ENCODE measurements around the gene CREM. TPM values are rescaled to one million over a fixed set of nuclear protein-coding genes. Genes with fewer than 3 reads are reported as not detected.

Gene CREM
- total and polyA plus RNA-seq, 2 experiments from 2014 or later = 40.9 to 43.8 TPM

DNA sequence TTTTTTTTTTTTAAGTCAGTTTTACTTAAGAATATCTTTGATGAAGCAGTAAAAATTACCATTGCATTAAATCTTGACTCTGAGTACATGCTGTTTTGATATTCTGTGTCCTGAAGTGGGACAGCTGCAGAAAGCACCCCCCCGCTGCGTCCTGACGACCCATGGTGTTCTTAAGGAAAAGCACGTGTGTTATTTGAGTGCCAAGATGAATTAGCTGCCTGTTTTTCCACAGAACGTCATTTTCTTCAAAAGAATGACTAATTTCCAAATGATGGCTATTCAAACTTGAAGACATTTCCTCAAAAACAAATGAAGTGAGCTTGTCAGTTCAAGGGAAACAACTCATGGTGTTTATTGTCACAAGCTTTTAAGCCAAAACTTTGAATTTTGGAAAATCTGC is 45.9 kb downstream of the CREM start:
- peaks cover 9% of the 10 kb centered on the region; the same call in 2 of the 3 replicates for H3K9me3 Mint-ChIP-seq

More for the DNA sequence above, 45.9 kb downstream of the CREM start:
- no peak for DNase-seq (ENCODE audit: low spot score)
- H3K27ac ChIP-seq (ENCODE audit: low read depth) = no peak overlapping the region
- no peak overlapping the region for H3K4me3 ChIP-seq
- Mint-ChIP-seq H3K27me3 (ENCODE audit: insufficient read depth, low read depth, poor library complexity) (no peaks in the 10 kb centered on the region), H3K4me3 (no peak overlapping the region), H3K4me1 (no peaks in the 10 kb centered on the region), H3K36me3 (ENCODE audit: low read depth) (peaks cover 3% of the 10 kb centered on the region; the same call in 1 of the 3 replicates), H3K27ac (no peak overlapping the region)
- no peak for ATAC-seq
- H3K9me2 ChIP-seq (ENCODE audit: insufficient read depth) = no peaks in the 10 kb centered on the region
- no peak overlapping the region for H2AFZ ChIP-seq
- H4K20me1 ChIP-seq (replicated peaks; ENCODE audit: insufficient read depth) = no peaks in the 10 kb centered on the region
- H3K4me2 ChIP-seq = no peak overlapping the region
- H3K27me3 ChIP-seq (ENCODE audit: insufficient read depth) = no peaks in the 10 kb centered on the region
- H3K4me1 ChIP-seq (ENCODE audit: insufficient read depth) = no peaks in the 10 kb centered on the region
- no peaks in the 10 kb centered on the region for H3F3A ChIP-seq (replicated peaks; ENCODE audit: low read depth)
- H3K36me3 ChIP-seq (ENCODE audit: insufficient read depth) = no peaks in the 10 kb centered on the region
- H3K79me2 ChIP-seq (replicated peaks; ENCODE audit: insufficient read depth) = no peaks in the 10 kb centered on the region
- TF ChIP-seq CREB1 (CRISPR knock-in tag; IDR thresholded peaks at IDR 0.05; ENCODE audit: low read depth) (no peak), EZH2phosphoT487 (IDR thresholded peaks at IDR 0.05; ENCODE audit: unreplicated experiment) (no peak), CTCF (conservative IDR thresholded peaks at IDR 0.05; ENCODE audit: low read depth in 2 of 2) (no peak), ZNF114 (CRISPR knock-in tag; IDR thresholded peaks at IDR 0.05) (no peak), REST (IDR thresholded peaks at IDR 0.05; ENCODE audit: unreplicated experiment) (no peak), POLR2AphosphoS5 (IDR thresholded peaks at IDR 0.05; ENCODE audit: low read depth) (no peak), JUNB (IDR thresholded peaks at IDR 0.05; ENCODE audit: unreplicated experiment) (no peak), ZNF462 (CRISPR knock-in tag; IDR thresholded peaks at IDR 0.05) (no peak), ZNF331 (CRISPR knock-in tag; IDR thresholded peaks at IDR 0.05; ENCODE audit: low read depth) (no peak), ETS1 (IDR thresholded peaks at IDR 0.05) (no peak), NANOG (IDR thresholded peaks at IDR 0.05; ENCODE audit: borderline replicate concordance) (no peak)

Data from GM23338 (cell line).